ENCODE results near the gene PPP2R2C.

DNA sequence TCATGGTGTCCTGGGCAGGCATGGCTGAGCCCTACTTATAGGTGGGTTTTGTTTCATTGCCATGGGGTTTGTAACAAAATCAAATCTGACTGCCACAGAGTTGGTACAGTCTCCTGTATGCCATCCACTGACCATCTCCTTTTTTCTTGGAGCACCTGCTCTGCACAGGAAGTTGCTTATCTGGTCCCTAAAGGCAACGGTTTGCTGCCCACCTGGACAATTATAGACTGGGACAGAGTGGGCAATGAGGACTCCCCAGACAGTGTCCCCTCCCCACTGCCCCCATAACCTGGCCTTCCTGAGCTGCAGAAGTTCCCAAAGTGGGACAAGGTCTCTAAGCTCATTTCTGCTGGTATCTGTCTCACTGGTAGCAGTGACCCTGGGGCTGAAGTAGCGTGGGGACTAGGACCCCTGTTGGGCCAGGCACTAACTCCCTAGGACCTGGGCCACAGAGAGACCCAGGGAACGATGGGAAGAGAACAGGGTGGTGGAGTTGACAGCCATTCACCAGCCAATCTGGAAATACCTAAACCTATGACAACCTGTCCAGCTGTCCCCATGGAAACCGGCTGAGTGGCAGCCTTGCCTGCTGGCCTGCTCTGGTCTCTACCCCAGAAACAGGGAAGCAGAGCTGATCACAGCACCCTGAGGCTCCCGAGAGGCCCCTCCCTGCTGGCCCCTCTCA lies 138.1 kb downstream of the PPP2R2C start:
- TF ChIP-seq BHLHE40 (IDR thresholded peaks at IDR 0.05; ENCODE audit: borderline replicate concordance) (no peak), SUZ12 (IDR thresholded peaks at IDR 0.05) (no peak), NFRKB (IDR thresholded peaks at IDR 0.05) (no peak)

Data from HEK293T (cell line).